Mesenchymal stem cell (in vitro differentiated cells and primary cell): ENCODE results near the gene PARD3.

Experiments used
- DNase-seq: peaks from one replicate; pipeline ENCODE4 v3.0.0-alpha.2; 2013
- H2AFZ ChIP-seq: one replicate; pipeline ENCODE4 v1.6.1; 2013; ENCODE audit warnings: low read depth, mild to moderate bottlenecking, control low read depth, inconsistent platforms, low read length, moderate library complexity
- H2AK5ac ChIP-seq: 2 replicates; pipeline ENCODE4 v1.6.1; 2013; ENCODE audit warnings: low read length, moderate library complexity, mild to moderate bottlenecking, inconsistent platforms; ENCODE audit not compliant: severe bottlenecking
- H2BK120ac ChIP-seq: one replicate; pipeline ENCODE4 v1.6.1; 2013; ENCODE audit warnings: low read depth, mild to moderate bottlenecking, inconsistent platforms, low read length, moderate library complexity
- H2BK12ac ChIP-seq, 2 experiments: one replicate each; pipeline ENCODE4 v1.6.1; 2013; ENCODE audit warnings: inconsistent platforms in 2 of 2, low read length in 2 of 2, mild to moderate bottlenecking in 2 of 2, moderate library complexity in 2 of 2, control low read depth in 1 of 2
- H2BK15ac ChIP-seq: one replicate; pipeline ENCODE4 v1.6.1; 2013; ENCODE audit warnings: mild to moderate bottlenecking, low read depth, inconsistent platforms; ENCODE audit not compliant: poor library complexity, severe bottlenecking
- H2BK5ac ChIP-seq: 2 replicates; pipeline ENCODE4 v1.6.1; 2013; ENCODE audit warnings: low read depth, mild to moderate bottlenecking, low read length, control low read depth, inconsistent platforms; ENCODE audit not compliant: poor library complexity, severe bottlenecking
- H3K14ac ChIP-seq, 2 experiments: one replicate each; pipeline ENCODE4 v1.6.1; 2013; ENCODE audit warnings: inconsistent platforms in 2 of 2, low read length in 2 of 2, control low read depth in 1 of 2, mild to moderate bottlenecking in 1 of 2, moderate library complexity in 1 of 2
- H3K18ac ChIP-seq, 2 experiments: one replicate each; pipeline ENCODE4 v1.6.1; 2013; ENCODE audit warnings: inconsistent platforms in 2 of 2, low read length in 2 of 2, control low read depth in 1 of 2, low read depth in 1 of 2, mild to moderate bottlenecking in 1 of 2
- H3K23ac ChIP-seq, 2 experiments: one replicate each; pipeline ENCODE4 v1.6.1; 2013; ENCODE audit warnings: inconsistent platforms in 2 of 2, low read length in 2 of 2, mild to moderate bottlenecking in 2 of 2, moderate library complexity in 2 of 2, control low read depth in 1 of 2
- H3K27ac ChIP-seq: 2 replicates; pipeline ENCODE4 v1.5.1; 2013; ENCODE audit warnings: mild to moderate bottlenecking, moderate library complexity, low read length, control low read depth, inconsistent platforms; ENCODE audit not compliant: poor library complexity, severe bottlenecking
- H3K27me3 ChIP-seq, 2 experiments: 2 replicates each; pipeline versions ENCODE4 v1.6.1 to v1.7.0; 2013; ENCODE audit warnings: low read length in 2 of 2, mild to moderate bottlenecking in 2 of 2, moderate library complexity in 2 of 2, control low read depth in 1 of 2, inconsistent platforms in 1 of 2; ENCODE audit not compliant: control insufficient read depth in 1 of 2, insufficient read depth in 1 of 2
- H3K36me3 ChIP-seq, 2 experiments: 2 replicates each; pipeline versions ENCODE4 v1.6.1 to v1.7.0; 2013; ENCODE audit warnings: low read length in 2 of 2, control low read depth in 1 of 2, inconsistent platforms in 1 of 2, low read depth in 1 of 2, mild to moderate bottlenecking in 1 of 2; ENCODE audit not compliant: insufficient read depth in 2 of 2, control insufficient read depth in 1 of 2
- H3K4ac ChIP-seq, 2 experiments: one replicate each; pipeline ENCODE4 v1.6.1; 2013; ENCODE audit warnings: inconsistent platforms in 2 of 2, low read length in 2 of 2, mild to moderate bottlenecking in 2 of 2, moderate library complexity in 2 of 2, control low read depth in 1 of 2, low read depth in 1 of 2
- H3K4me1 ChIP-seq: 2 replicates; pipeline ENCODE4 v1.6.1; 2013; ENCODE audit warnings: low read depth, low read length, control low read depth; ENCODE audit not compliant: control insufficient read depth, insufficient read depth
- H3K4me2 ChIP-seq: 2 replicates; pipeline ENCODE4 v1.6.1; 2013; ENCODE audit warnings: low read length, mild to moderate bottlenecking, inconsistent platforms; ENCODE audit not compliant: poor library complexity, severe bottlenecking
- H3K4me3 ChIP-seq, 2 experiments: 2 replicates each; pipeline versions ENCODE4 v1.5.1 to v1.7.0; 2013; ENCODE audit warnings: low read length in 2 of 2, mild to moderate bottlenecking in 2 of 2, control low read depth in 1 of 2, low read depth in 1 of 2; ENCODE audit not compliant: insufficient read depth in 1 of 2
- H3K79me1 ChIP-seq: replicated peaks from 2 replicates; pipeline ENCODE4 v1.6.1; 2013; ENCODE audit warnings: mild to moderate bottlenecking, control low read depth, low read length, inconsistent platforms; ENCODE audit not compliant: poor library complexity, severe bottlenecking
- H3K9ac ChIP-seq: 2 replicates; pipeline ENCODE4 v1.7.0; 2013; ENCODE audit warnings: mild to moderate bottlenecking, low read length, moderate library complexity
- H3K9me3 ChIP-seq: 2 replicates; pipeline ENCODE4 v1.7.0; 2013; ENCODE audit warnings: mild to moderate bottlenecking, low read length; ENCODE audit not compliant: control insufficient read depth
- H4K8ac ChIP-seq: one replicate; pipeline ENCODE4 v1.6.1; 2013; ENCODE audit warnings: inconsistent platforms, mild to moderate bottlenecking, low read length, moderate library complexity
- H4K91ac ChIP-seq: one replicate; pipeline ENCODE4 v1.6.1; 2013; ENCODE audit warnings: mild to moderate bottlenecking, low read length, inconsistent platforms
- WGBS: methylation state at CpG from one replicate; pipeline ENCODE4 v1.1.7; 2013; ENCODE audit warnings: mixed read lengths; 5-methylcytosine and 5-hydroxymethylcytosine counted together

Gene PARD3

GRCh38 chr10:34156781-34157425 lies 658.2 kb downstream of the PARD3 start:
- peak overlapping the region; percentile 65 for H4K8ac ChIP-seq
- H2AK5ac ChIP-seq, result peak overlapping the region; percentile 44
- peak; percentile 40 for DNase-seq
- H3K14ac ChIP-seq, result no peak overlapping the region
- H2BK120ac ChIP-seq, result no peak overlapping the region
- H3K23ac ChIP-seq, result no peak overlapping the region
- no peak overlapping the region for H2BK15ac ChIP-seq
- 67% methylated on average over 6 of the region's 6 CpGs for WGBS
- peak overlapping the region in 1 of 2 experiments; percentile 49 for H3K18ac ChIP-seq
- peak overlapping the region; percentile 76 for H3K9ac ChIP-seq
- H3K36me3 ChIP-seq, result no peaks in the 10 kb centered on the region
- H4K91ac ChIP-seq, result no peak overlapping the region
- no peak overlapping the region for H3K27ac ChIP-seq
- H2BK12ac ChIP-seq, result peak overlapping the region in 1 of 2 experiments; percentile 49
- H3K4me1 ChIP-seq, result peaks cover 4% of the 10 kb centered on the region
- H3K4ac ChIP-seq, result no peak overlapping the region
- no peaks in the 10 kb centered on the region for H3K27me3 ChIP-seq
- H2AFZ ChIP-seq, result no peak overlapping the region
- no peak overlapping the region for H2BK5ac ChIP-seq
- H3K79me1 ChIP-seq, result peaks cover 25% of the 10 kb centered on the region
- H3K4me2 ChIP-seq, result no peak overlapping the region
- peak overlapping the region in 1 of 2 experiments; percentile 48 for H3K4me3 ChIP-seq
- no peaks in the 10 kb centered on the region for H3K9me3 ChIP-seq

- Histone ChIP-seq H2BK12ac (no peak overlapping the region), H3K27me3 (no peaks in the 10 kb centered on the region), H3K4me2 (no peak overlapping the region), H2BK15ac (no peak overlapping the region), H3K4ac (no peak overlapping the region), H3K23ac (no peak overlapping the region), H3K9ac (no peak overlapping the region), H3K9me3 (no peaks in the 10 kb centered on the region), H3K4me3 (no peak overlapping the region), H3K79me1 (peaks cover 25% of the 10 kb centered on the region), H3K4me1 (peaks cover 4% of the 10 kb centered on the region), H2BK5ac (no peak overlapping the region), H4K91ac (no peak overlapping the region), H2AFZ (no peak overlapping the region), H2BK120ac (no peak overlapping the region), H3K18ac (peak overlapping the region in 1 of 2 experiments; percentile 7), H4K8ac (no peak overlapping the region), H3K36me3 (no peaks in the 10 kb centered on the region), H3K14ac (no peak overlapping the region), H3K27ac (no peak overlapping the region), H2AK5ac (no peak overlapping the region)
- 97% methylated on average over 3 of the region's 3 CpGs for WGBS
- no peak for DNase-seq
Measured at GRCh38 chr10:34155812-34156211, 659.3 kb downstream of the PARD3 start.

DNA sequence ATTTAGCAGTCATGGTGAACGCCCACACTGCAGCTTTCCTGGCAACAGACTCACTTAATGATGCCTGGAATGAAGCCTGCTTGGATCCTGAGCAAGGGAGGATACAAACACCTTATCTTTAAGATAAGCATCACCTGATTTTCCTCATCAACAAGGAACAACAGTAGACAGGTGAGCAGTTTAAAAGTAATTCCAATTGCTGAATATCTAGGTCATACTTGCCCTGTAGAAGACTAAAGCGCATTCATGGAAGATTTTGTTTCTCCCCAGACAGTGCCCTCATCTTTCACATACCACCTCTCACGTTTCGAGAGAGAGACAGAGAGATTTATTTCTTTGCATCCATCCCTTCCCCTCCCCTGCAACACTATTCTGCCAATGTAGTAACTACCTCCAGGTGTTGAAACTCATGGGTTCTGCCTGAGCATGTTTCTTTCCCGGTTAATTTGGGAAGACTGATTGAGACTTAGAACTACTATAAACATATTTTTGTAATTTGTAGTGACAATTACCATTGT lies 660.7 kb downstream of the PARD3 start:
- H3K4me3 ChIP-seq, result no peak overlapping the region
- H3K14ac ChIP-seq, result no peak overlapping the region
- no peak overlapping the region for H2BK5ac ChIP-seq
- no peak overlapping the region for H2BK15ac ChIP-seq
- 94% methylated on average over 4 of the region's 5 CpGs for WGBS
- H2BK12ac ChIP-seq, result no peak overlapping the region
- peaks cover 4% of the 10 kb centered on the region for H3K4me1 ChIP-seq
- no peak overlapping the region for H2BK120ac ChIP-seq
- H3K9ac ChIP-seq, result no peak overlapping the region
- no peak for DNase-seq
- no peak overlapping the region for H2AFZ ChIP-seq
- no peak overlapping the region for H3K4ac ChIP-seq
- no peaks in the 10 kb centered on the region for H3K27me3 ChIP-seq
- no peak overlapping the region for H3K23ac ChIP-seq
- peaks cover 23% of the 10 kb centered on the region for H3K79me1 ChIP-seq
- H4K8ac ChIP-seq, result no peak overlapping the region
- H3K9me3 ChIP-seq, result no peaks in the 10 kb centered on the region
- H4K91ac ChIP-seq, result no peak overlapping the region
- H3K4me2 ChIP-seq, result no peak overlapping the region
- no peak overlapping the region for H2AK5ac ChIP-seq
- peaks cover 0 to 3% of the 10 kb centered on the region in 2 experiments for H3K36me3 ChIP-seq
- H3K18ac ChIP-seq, result no peak overlapping the region
- no peak overlapping the region for H3K27ac ChIP-seq

- H3K27ac ChIP-seq, result no peak overlapping the region
- H3K18ac ChIP-seq, result no peak overlapping the region
- no peak for DNase-seq
- H3K9me3 ChIP-seq, result no peaks in the 10 kb centered on the region
- no peak overlapping the region for H2BK5ac ChIP-seq
- WGBS, result 85% methylated on average over 1 of the region's 4 CpGs
- no peak overlapping the region for H2BK120ac ChIP-seq
- H3K4me3 ChIP-seq, result no peak overlapping the region
- H3K14ac ChIP-seq, result no peak overlapping the region
- H2BK12ac ChIP-seq, result no peak overlapping the region
- peaks cover 23% of the 10 kb centered on the region for H3K79me1 ChIP-seq
- no peak overlapping the region for H2AK5ac ChIP-seq
- H3K23ac ChIP-seq, result no peak overlapping the region
- no peak overlapping the region for H4K8ac ChIP-seq
- H2BK15ac ChIP-seq, result no peak overlapping the region
- H3K27me3 ChIP-seq, result no peaks in the 10 kb centered on the region
- no peak overlapping the region for H3K9ac ChIP-seq
- no peak overlapping the region for H4K91ac ChIP-seq
- peaks cover 4% of the 10 kb centered on the region for H3K4me1 ChIP-seq
- peaks cover 0 to 3% of the 10 kb centered on the region in 2 experiments for H3K36me3 ChIP-seq
- no peak overlapping the region for H2AFZ ChIP-seq
- H3K4ac ChIP-seq, result no peak overlapping the region
- H3K4me2 ChIP-seq, result no peak overlapping the region
Measured at GRCh38 chr10:34153663-34154382, 661.3 kb downstream of the PARD3 start.
